GM19043 (cell line): ENCODE measurements around the gene PLS3.

ENCODE experiments used
- ATAC-seq: cut with Tn5 transposase; IDR thresholded peaks from one replicate; pipeline ENCODE4 v1.9.1; 2021; ENCODE audit warnings: low read depth; ENCODE audit not compliant: unreplicated experiment

The PLS3 gene

GRCh38 chrX:115689931-115690330 lies 129.0 kb downstream of the PLS3 start:
- ATAC-seq = no peak

- peak; percentile 87 for ATAC-seq
Observed at GRCh38 chrX:115690511-115691216, 129.7 kb downstream of the PLS3 start.

GRCh38 chrX:115693476-115693875 lies 132.5 kb downstream of the PLS3 start:
- ATAC-seq = no peak

- no peak for ATAC-seq
Observed at GRCh38 chrX:115694028-115694427, 133.1 kb downstream of the PLS3 start.

GRCh38 chrX:115696039-115696438 lies 135.1 kb downstream of the PLS3 start:
- no peak for ATAC-seq

- no peak for ATAC-seq
Observed at GRCh38 chrX:115696939-115697338, 136.0 kb downstream of the PLS3 start.

- no peak for ATAC-seq
Observed at GRCh38 chrX:115697806-115698205, 136.8 kb downstream of the PLS3 start.
